Measurements from ENCODE around the gene ACOX3.

Gene ACOX3

DNA sequence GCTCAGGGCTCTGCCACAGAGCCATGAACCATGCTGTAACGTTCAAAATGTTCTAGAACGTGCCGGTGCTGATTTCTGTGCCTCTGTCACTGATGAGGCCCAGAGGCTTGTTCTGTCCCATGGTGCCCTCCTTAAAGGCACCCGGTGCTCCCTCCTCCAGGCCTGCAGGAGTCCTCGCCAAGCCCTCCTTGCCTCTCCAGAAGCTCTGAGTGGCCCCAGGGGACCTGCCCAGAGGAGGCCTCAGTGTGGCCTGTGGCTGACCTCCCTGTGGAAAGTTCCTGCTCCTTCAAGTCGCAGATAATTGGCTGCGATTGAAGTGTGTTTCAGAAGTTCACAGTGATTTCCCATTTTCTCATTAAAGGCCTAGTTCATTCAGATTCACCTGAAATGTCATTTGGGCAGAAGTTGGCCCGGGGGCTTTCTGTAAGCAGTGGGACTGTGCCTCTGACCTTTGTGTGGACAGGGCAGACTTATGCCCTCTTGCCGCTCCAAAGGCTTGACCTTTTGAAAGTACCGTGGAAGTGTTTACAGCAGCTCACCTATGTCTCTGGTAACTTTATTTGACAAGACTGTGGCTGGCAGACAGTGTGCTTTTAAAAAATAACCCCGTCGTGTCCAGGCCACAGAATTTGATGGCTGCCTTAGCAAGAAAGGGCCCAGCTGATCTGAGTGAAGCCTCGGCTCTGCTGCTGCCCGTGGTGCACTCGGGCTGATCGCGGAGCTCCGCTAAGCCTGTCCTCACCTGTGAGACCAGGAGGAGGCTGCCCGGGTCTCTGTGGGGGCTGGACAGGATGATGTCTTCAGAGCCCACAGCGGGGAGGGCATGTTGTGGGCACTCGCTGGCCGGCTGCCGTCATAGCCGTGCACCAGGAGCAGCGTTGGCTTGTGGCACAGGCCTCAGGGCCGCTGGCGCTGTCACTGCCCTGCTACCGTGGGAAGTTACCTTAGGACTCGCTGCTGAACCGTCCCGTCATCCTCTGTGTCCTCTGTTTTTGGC lies 25.4 kb upstream of the ACOX3 start:
- no peak for DNase-seq

DNA sequence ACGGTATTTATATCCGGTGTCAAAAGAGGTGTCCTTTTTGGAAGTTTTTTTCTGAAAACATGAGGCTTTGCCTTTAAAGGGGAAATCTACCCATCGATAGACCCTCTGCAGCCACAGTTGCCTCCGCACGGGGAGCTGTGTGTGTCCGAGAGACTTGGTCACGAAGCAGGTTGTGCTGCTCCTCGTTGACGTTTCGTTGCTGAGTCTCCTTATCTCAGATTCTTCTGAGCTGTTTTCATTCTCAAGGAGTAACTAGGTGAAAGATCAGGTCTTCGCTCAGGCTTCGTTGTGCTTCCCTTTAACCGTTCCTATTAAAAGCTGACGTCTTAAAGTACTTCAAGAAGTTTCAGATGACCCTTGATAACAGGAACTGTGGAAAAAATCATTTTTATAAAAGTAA lies 23.9 kb upstream of the ACOX3 start:
- no peak for DNase-seq

DNA sequence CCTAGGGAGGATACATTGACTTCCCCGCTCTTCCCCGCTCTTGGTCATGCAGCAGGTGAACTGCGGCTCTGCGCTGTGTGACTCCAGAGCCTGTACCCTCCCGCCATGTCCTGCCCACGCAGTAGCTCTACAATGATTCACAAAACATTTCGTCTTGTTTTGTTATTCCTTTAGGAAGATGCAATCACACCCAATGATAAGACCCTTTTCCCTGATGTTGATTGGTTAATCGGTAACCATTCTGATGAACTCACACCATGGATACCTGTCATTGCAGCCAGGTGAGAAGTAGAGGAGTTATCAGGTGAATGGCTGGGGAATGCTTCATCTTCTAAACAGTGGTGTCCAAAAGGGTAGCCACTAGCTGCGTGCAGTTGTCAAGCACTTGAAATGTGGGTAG lies 23.3 kb upstream of the ACOX3 start:
- DNase-seq: no peak

DNA sequence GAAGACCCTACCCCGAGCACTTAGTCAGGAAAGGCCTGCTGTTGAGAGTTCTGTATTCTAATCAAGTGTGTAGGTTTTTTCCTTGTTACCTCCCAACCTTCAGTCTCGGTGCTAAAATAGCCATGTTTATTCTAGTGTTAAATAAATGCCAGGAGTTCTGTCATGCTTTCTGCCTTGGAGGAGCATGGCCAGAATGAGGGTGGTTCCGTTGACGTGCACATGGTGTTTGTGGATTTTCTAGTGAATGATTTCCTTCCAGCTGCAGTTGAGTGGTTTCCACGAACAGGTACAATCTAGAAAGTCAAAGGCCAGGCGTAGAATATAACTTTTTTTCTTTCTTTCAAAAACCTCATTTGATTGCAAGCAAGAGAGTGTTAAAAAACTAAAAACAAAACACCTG lies 21.1 kb upstream of the ACOX3 start:
- DNase-seq: no peak

DNA sequence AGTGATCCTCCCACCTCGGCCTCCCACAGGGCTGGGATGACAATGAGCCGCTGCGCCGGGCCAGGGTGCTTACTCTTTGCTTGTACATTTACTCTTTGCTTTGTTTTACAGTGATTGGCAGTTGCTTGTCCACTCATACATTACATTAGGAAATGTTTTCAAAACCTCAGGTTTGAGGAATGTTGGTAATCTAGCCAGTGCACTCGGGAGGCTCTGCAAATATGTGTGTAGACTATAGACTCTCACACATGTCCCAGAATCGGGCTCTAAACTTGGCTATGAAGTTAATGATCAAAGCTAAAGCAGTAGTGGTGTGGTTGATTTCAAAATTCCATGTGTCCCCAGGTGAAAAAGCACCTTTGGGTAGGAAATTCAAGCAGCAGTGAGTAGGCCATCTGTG lies 20.6 kb upstream of the ACOX3 start:
- no peak for DNase-seq

DNA sequence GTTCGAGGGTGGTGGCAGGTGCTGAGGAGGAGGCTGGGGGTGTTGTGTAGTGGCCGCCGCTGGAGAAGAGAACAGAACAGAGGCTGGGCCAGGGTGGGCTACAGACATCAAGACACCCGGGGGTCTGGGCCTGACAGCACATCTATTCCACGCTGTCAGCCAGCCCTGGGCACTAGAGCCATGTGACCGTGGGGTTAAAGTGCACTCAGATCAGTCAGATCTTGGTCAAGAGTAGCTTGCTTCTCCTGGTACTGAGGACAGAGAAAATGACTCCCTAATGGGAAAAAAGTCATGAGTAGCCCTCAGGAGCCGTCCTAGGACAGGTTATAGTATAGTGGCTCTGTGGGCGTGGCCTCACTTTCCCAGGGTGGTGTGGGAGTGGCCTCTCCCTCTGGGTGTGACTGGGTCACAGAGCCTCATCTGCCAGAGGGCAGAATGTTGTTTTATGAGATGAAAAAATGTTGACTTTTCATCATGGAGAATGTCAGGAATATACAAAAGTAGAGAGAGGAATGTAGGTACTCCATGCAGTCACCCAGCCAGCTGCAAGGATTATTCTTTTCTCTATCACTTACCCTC lies 19.4 kb upstream of the ACOX3 start:
- DNase-seq: no peak

DNA sequence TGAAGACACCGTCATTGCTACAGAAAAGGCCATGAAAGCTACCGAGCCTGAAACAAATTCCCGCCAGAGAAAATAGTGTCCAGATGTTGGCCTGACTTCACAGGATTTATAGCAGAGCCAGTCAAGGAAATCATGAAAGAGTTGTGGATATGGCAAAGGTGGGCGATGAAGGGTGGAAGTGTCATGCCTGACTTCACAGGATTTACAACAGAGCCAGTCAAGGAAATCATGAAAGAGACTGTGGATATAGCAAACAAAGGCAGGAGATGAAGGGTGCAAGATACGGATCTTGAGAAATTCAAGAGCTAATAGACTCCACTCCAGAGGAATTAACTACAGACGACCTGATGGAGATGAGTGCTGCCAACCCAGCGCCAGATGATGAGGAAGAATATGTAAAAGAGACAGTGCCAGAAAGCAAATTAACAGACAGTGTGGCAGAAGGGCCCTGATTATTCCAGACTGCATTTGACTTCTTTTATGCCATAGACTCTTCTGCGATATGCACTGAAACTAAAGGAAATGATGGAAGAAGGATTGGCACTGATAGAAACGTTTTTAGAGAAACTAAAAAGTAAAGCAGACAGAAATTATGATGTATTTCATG lies 17.2 kb upstream of the ACOX3 start:
- no peak for DNase-seq

DNA sequence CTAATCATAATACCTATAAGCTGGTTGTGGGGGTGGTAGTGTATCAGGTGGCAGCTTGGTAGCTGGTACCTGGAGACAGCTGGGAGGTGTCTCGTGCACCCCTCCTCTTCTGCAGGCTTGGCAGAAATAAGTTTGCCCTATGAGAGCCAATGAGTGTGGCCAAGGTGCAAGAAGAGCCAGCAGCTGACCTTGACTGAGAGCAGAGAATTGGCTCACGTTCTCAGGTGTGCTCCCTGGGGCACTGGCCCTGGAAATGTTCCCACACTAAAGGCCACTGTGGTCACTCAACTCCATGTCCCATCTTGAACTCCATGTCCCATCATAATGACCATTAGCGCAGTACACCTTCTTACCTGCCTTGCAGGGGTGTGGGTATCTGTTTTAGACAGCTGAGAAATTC lies 13.4 kb upstream of the ACOX3 start:
- DNase-seq: no peak

DNA sequence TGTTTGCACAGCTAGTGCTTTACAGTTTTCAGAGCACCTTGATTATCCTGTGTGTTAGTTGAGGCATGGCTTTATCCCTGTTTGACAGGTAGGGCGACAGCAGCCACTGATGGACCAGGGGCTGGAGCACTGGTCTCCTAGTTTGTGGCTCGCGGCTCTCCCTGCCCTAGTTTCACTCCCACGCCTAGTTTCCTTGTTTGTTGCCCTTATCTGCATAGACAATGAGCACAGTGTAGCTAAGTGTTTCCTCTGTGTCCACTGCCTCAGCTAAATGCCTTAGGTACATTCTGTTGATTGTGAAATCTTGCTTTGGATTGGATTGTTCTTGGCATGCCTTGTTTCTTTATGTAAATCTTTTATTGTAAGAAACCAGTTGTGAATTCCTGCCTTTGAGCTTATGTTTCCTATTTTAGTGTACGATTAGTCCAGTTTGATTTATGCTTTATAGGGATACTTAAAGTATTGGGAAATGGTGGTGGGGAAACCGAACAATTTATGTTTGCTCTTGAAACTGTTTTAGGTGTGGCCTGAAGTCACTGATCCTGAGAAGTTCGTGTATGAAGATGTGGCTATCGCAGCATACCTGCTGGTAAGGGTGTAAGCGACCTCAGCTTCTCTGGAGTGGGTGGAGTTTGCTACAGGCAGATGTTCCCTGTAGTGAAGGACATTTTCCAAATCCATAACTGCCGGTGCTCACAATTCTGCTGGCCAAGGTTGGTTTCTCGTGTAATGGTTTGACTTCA lies 11.1 kb upstream of the ACOX3 start:
- DNase-seq: no peak

DNA sequence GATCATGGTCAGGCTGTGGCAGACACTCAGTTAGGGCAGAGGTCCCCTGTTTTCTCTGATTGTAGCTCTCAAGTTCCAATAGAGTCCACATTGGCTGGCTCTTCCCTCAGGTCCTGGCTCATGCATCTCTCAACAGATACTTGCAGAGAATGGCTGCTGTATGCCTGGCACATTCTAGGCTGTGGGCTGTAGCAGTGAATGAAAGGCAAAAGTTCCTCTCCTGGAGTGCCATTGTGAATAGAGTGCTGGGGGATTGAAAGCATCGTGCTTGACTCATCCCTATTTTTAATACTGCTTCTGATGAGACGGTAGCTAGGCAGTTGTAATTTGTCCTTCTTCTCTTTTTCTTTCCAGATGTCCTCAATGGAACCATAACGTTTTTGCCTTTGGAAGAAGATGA lies 5.6 kb upstream of the ACOX3 start:
- DNase-seq: no peak

DNA sequence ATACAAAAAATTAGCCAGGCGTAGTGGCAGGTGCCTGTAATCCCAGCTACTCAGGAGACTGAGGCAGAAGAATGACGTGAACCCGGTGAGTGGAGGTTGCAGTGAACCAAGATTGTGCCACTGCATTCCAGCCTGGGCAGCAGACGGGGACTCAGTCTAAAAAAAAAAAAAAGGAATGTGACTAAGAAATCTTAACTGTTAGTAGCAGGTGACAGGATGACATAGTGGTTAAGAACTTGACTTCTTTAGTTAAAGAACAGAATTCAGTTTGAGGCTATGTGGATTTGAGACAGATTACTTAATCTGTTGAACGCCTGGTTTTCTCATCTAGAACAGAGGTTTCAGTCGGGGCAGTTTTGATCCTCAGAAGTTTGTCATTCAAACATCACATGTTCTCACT lies 3.3 kb upstream of the ACOX3 start:
- no peak for DNase-seq

DNA sequence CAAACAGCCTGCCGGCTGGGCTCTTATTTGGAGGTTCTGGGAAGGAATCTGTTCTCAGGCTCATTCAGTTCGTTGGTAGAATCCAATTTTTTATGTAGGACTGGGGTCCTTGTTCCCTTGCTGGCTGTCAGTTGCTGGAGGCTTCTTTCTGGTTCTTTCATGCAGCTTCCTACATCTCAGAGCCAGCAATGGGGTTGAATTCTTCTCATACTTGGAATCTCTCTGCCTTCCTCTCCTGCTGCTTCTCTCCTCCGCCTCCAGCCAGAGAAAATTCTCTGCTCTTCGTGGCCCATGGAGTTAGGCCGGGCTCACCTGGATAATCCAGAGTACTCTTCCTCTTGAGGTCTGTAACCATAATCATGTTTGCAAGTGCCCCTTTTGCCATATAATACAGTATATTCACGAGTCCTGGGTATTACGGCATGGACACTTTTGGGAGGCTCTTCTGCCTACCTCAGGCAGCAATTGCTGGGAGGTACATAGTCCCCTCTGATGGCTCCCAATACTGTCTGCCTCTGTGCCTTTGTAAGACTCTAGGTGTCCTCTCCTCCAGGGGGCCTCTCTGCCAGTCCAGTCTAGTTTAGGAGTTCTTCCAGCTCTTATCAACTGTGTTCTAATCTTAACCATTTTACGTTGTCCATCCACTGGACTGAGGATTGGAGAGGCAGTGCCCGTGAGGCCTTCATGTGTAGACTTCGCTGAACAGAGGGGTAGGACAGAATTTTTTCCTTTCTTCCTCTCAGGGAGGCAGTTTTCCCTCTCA lies 2.3 kb upstream of the ACOX3 start:
- DNase-seq: no peak

DNA sequence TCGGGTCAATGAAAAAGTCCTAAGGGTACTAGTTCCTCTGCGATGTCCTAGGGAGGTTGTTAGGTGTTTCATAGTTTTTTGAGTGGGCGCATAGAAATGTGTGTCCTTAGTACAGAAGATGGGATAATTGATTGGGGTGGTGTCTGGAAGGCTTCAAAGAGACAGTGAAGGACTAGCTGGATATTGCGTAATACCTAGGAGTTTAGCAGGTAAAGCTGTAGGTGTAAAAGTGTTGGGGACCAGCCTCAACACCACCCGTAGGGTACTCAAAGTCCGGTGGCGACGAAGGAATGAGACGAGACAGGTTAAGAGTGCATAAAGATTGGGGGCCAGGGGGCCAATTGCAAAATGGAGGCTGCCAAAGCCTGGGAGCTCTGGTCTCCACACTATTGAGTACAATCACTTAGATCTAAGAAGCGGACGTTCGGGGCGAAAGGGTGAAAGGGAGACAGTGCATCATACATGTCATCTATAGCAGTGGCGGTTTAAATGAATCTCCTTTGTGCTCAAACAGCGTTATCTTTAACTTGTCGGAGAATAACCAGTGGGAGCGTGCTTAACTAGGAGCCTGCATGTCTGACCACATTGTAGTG lies 1.1 kb upstream of the ACOX3 start:
- no peak for DNase-seq

DNA sequence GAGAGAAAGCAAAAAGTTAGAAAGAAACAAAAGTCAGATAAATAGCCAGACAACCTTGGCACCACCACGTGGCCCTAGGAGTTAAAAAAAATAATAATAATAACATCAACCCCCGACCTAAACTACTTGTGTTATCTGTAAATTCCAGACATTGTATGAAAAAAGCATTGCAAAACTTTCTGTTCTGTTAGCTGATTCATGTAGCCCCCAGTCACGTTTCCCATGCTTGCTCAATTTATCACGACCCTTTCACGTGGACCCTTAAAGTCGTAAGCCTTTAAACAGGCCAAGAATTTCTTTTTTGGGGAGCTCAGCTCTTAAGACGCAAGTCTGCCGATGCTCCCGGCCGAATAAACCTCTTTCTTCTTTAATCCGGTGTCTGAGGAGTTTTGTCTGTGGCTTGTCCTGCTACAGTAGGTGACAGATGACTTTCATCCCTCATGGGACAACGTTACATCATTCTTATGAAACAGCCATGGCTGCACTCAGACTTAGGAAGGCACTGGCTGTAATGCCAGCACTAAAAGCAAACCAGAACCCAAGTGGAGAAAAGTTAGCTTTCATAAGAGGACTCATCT lies 520 bp downstream of the ACOX3 start:
- peak; percentile 44 for DNase-seq

DNA sequence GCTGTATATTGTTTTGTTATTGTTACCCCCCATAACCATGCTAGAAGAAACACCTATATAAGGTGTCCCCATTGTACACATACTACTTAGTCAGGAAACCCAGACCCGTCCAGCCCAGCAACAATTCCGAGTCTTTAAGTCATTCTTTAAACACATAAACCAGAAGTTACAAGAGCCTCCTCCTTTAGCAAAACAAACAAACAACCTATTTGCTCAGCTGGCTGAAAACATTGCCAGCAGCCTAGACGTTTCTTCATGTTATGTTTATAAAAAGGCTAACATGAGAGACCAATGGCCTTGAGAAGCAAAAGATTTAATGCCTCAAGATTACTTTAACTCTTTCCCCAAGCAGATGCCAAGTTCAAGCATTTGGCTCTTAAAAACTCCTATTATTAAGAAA lies 1.4 kb downstream of the ACOX3 start:
- DNase-seq: no peak

DNA sequence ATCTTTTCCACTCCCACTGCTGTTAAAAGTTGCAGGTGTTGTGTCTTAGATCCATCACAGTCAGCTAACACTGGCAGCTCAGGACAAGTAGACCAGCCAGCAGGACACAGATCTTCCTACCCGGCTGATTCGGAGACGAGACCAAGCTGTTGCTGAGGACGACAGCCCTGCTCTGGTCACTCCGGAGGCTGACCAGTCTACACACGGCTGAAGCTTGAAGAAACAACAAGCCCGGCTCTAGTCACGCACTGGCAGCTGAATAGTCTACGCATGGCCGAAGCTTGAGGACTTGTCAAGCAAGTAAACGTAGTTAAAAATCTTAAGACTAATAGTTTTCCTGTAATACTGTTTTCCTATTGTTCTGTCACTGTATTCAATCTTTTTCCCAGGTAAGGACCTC lies 1.8 kb downstream of the ACOX3 start:
- no peak for DNase-seq

DNA sequence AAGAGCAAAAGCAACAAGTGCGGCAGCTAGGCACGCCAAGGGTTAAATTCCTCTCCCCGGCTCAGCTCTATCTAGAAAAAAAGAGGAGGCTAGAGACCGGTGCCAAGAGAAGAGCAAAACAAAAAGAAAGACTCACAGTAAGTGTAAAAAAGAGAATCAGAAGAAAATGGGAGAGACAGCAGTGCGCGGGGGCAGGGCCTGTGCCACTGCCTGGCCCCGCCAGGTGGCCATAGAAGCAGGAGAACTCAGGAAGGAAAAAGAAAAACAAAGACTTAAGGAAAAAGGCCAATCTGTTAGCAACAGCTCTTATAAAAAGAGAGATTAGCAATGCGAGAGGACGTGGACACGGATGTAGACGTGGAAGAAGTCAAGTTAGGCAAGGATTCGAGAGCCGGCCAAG lies 3.2 kb downstream of the ACOX3 start:
- no peak for DNase-seq

DNA sequence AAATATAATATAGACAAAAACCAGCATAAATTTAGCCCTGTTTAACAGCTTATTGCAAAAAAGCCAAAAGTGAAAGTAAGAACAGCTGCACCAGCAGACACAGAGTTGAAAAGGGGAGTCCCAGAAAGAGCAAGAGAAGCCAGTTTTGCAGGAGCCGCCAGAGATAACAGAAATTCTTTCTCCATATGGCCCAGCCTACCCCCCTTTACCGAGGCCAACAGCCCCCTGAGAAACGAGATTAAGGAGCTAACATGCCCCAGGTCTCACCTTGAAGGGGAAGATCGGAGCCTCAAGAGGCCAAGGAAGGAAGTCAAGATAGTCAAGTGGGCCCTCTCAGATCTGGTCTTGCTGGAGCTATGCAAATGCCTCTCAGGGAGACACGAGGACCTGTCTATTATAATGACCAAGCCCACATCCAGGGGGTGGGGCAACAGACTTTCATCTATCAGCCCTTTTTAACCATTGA lies 4.8 kb downstream of the ACOX3 start:
- DNase-seq: no peak

DNA sequence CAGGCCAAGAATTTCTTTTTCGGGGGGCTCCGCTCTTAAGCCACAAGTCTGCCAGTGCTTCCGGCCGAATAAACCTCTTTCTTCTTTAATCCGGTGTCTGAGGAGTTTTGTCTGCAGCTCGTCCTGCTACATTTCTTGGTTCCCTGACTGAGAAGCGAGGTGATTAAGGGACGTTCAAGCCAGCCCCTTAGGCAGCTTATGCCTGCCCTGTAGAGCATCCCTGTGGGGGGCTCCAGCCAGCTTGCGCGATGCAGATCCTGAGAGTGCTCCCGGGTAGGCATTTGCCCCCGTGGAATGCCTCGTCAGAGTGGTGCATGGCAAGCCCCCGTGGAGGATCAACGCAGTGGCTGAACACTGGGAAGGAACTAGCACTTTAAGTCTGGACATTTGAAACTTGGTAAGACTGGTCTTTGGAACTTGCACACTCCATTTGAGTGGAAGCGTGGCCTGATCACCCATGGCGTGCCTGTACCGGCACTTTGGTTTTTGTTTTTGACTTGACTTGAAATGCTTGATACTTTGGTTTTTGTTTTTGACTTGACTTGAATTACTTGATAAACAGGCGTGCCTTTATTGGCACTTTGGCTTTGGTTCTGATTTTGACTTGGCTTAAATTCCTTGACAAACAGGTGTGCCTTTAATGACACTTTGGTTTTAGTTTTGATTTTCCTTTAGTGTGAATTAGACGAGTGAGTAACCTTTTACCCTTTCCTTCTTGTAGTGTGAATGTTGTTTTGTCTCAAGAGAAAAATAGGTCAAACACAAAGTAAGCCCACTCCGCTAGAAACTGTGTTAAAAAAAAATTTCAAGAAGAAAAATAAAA lies 6.1 kb downstream of the ACOX3 start:
- DNase-seq: no peak

DNA sequence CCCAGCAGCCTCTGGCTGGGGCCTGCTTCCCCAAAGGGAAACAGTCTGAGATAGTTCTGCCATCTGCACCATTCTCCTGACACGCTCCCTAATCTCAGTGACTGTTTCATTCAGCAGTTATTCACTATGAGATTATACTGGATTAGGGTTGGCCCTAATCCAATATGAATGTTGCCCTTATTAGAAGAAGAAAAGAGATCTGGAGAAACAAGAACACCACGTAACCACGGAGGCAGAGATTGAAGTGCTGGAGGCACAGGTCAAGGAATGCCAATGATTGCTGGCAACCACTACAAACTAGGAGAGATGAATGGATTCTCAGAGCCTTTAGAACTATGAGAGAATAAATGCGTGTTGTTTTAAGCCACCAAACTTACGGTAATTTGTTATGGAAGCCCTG lies 7.4 kb downstream of the ACOX3 start:
- DNase-seq: no peak

DNA sequence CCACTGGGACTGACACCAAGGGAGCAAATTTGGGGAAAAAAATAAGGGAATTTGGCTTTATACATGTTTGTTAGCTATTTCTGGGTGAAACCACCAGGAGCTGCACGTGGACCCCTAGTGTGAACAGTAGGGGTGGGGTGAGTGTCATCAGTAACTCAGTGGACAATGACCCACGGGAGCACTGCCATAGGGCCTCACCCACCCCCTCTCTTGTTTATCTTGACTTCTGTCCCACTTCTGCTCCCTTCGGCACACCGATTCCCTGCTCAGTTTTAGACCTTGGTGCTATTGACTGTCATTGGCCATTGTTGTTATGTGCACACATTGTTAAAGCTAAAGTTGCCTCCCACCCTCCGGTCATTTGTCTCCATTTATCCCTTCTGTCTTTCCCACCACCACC lies 9.0 kb downstream of the ACOX3 start:
- no peak for DNase-seq

All from NCI-H2171 treated with DMSO at 0.1 percent for 48 hours (cell line).